NB4 (cell line): ENCODE results near the gene KLF8.
A peak's percentile ranks its signal among the peaks of the same experiment; 100 is the strongest.

Experiments used
- DNase-seq: peaks from one replicate; pipeline ENCODE4 v3.0.0; 2010; ENCODE audit warnings: low read depth
- H3K4me3 ChIP-seq: one replicate; pipeline ENCODE4 v1.5.1; 2011; ENCODE audit warnings: mild to moderate bottlenecking, low read depth, low read length, moderate library complexity
- MYC ChIP-seq: IDR thresholded peaks from 2 replicates; pipeline ENCODE4 v1.6.1; 2011; ENCODE audit warnings: low read depth, low read length
- POLR2A ChIP-seq: IDR thresholded peaks from 2 replicates; pipeline ENCODE4 v1.6.1; 2011; ENCODE audit warnings: mild to moderate bottlenecking; ENCODE audit not compliant: insufficient read length; ENCODE audit errors: extremely low read depth
- TF ChIP-seq, protein P1 (sequence below): IDR thresholded peaks from 2 replicates; pipeline ENCODE4 v1.6.1; 2011; ENCODE audit warnings: low read depth, low read length
- TF ChIP-seq, protein P2 (sequence below): IDR thresholded peaks from one replicate; pipeline ENCODE4 v1.5.1; 2012; ENCODE audit warnings: low read depth, low read length

Gene KLF8

DNA sequence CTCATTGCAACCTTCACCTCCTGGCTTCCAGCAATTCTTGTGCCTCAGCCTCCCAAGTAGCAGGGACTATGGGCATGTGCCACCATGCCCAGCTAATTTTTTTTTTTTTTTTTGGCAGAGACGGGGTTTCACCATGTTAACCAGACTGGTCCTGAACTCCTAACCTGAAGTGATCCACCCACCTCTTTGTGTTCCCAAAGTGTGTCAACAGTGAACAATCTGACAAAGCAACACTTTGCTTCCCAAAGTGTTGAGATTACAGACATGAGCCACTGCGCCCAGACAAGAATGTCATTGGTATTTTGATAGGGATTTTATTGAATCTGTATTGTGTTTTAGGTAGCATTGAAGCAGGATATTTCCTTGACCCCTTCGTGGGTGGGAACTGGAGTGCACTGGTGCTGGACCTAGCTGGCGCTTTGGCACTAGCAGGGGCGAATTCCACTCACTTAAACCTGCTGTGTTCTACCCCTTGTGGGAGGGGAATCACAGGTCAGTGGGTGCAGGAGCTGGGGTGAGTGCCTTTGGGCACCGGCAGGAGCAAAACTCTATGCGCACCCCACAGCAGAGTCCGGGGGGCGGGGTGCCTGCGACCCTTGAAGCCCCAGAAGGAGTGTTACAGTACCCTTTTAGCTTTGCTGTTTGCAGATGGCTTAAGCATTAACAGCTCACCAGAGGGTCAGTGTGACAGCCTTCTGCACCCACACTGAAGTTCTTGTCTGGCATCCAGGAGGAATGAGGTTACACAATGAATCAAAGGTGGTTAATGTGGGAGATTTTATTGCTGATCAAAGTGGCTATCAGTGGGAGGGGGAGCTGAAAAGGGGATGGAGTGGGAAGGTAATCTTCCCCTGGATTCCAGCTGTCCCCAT lies 21.9 kb downstream of the KLF8 start:
- H3K4me3 ChIP-seq: no peak overlapping the region
- TF ChIP-seq, protein P1, sequence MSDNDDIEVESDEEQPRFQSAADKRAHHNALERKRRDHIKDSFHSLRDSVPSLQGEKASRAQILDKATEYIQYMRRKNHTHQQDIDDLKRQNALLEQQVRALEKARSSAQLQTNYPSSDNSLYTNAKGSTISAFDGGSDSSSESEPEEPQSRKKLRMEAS: no peak
- DNase-seq: no peak

DNA sequence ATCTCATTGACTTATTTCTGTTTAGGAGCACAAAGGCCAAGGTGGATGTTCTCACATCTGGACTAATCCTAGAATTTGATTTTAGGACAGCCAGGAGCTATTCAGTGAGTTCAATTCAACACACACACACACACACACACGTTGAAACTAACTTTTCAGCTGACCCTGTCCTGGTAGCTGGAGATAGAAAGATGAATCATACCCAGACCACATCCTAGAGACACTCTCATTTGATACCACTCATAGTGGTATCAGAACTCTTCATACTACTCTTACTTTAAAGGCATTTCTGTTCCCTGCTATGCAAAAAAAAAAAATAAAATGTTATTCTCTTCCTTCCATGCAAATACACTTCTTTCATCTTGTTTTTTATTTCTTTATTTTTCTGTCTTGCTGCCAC lies 36.7 kb downstream of the KLF8 start:
- TF ChIP-seq MYC (no peak), POLR2A (no peak)
- TF ChIP-seq, protein P1: no peak
- TF ChIP-seq, protein P2, sequence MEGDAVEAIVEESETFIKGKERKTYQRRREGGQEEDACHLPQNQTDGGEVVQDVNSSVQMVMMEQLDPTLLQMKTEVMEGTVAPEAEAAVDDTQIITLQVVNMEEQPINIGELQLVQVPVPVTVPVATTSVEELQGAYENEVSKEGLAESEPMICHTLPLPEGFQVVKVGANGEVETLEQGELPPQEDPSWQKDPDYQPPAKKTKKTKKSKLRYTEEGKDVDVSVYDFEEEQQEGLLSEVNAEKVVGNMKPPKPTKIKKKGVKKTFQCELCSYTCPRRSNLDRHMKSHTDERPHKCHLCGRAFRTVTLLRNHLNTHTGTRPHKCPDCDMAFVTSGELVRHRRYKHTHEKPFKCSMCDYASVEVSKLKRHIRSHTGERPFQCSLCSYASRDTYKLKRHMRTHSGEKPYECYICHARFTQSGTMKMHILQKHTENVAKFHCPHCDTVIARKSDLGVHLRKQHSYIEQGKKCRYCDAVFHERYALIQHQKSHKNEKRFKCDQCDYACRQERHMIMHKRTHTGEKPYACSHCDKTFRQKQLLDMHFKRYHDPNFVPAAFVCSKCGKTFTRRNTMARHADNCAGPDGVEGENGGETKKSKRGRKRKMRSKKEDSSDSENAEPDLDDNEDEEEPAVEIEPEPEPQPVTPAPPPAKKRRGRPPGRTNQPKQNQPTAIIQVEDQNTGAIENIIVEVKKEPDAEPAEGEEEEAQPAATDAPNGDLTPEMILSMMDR: no peak
- no peak for DNase-seq
- H3K4me3 ChIP-seq: no peak overlapping the region

DNA sequence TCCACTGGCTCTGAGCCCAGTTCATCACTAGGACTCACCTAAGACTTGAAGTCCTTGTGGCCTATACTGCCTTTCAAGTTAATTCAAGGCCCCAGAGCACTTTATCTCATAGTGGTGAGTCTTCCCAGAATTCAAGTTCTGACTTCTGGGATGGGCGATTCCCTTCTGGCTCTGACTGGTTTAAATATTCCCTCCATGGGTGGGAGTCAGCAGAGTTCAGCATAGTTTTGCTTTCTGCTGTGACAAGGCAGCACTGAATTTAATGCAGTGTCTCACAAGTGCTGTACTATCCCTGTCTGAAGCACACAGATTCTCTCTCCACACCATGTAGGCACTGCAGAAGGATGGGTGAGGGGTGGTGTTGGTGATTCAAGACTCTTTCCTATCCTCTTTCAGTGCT lies 46.5 kb downstream of the KLF8 start:
- no peak for TF ChIP-seq MYC
- TF ChIP-seq POLR2A: no peak
- TF ChIP-seq, protein P1: no peak
- TF ChIP-seq, protein P2: no peak
- H3K4me3 ChIP-seq: no peak overlapping the region
- DNase-seq: no peak

- H3K4me3 ChIP-seq: no peak overlapping the region
- no peak for DNase-seq
- TF ChIP-seq, protein P1: no peak
- no peak for TF ChIP-seq POLR2A
Observed at GRCh38 chrX:56279863-56280262, 47.7 kb downstream of the KLF8 start.

GRCh38 chrX:56281789-56282188 lies 49.6 kb downstream of the KLF8 start:
- DNase-seq: peak; percentile 28
- no peak for TF ChIP-seq POLR2A
- TF ChIP-seq MYC: no peak
- TF ChIP-seq, protein P1: no peak
- TF ChIP-seq, protein P2: no peak

DNA sequence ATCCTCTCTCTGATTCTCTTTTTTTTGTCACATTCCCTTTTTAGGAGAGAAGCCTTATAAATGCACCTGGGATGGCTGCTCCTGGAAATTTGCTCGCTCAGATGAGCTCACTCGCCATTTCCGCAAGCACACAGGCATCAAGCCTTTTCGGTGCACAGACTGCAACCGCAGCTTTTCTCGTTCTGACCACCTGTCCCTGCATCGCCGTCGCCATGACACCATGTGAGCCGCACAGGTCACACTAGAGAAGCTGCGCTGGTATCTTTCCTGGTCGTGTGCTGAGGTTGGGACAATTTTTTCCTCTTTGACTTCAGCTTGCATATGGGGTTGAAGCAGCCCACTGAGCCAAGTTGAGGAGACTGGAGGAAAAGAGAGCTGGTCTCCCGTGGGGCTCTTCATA lies 52.1 kb downstream of the KLF8 start:
- DNase-seq: no peak
- TF ChIP-seq MYC (no peak), POLR2A (no peak)
- TF ChIP-seq, protein P1: no peak
- TF ChIP-seq, protein P2: no peak
- no peak overlapping the region for H3K4me3 ChIP-seq

More at GRCh38 chrX:56281789-56282188, 49.6 kb downstream of the KLF8 start:
- H3K4me3 ChIP-seq: no peak overlapping the region

DNA sequence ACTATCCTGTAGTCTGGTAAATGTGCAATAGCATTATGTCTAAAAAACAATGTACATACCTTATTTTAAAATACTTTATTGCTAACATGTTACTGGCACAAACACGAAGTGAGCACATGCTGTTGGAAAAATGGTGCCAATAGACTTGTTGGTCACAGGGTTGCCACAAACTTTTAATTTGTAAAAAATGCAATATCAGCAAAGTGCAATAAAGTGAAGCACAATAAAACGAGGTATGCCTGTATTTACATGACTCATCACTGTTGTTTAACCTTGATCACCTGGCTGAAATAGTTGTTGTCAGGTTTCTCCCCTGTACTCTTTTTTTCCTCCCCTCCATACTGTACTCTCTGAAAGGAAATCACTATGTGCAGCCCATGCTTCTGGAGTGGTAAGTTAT lies 56.5 kb downstream of the KLF8 start:
- DNase-seq: no peak
- no peak overlapping the region for H3K4me3 ChIP-seq
- TF ChIP-seq, protein P2: no peak
- TF ChIP-seq, protein P1: no peak
- TF ChIP-seq MYC (no peak), POLR2A (no peak)
